Stimulated activated naive CD8-positive, alpha-beta T cell treated with anti-CD3 and anti-CD28 coated beads, Interleukin-15, Interleukin-2, amounts not matched to agents 100 ng/mL and 50 ng/mL, for 24 hours (primary cell): ENCODE results near the gene FAM25G.
"Not testable (repeated sequence)": the region's sequence is repeated elsewhere in the genome, so short reads cannot be mapped to it uniquely, and the experiment has no call there.

Experiments
- H3K27ac Mint-ChIP-seq: one replicate; pipeline ENCODE4 v1.8.0; 2021; ENCODE audit warnings: mild to moderate bottlenecking, mixed read lengths
- H3K27me3 Mint-ChIP-seq: one replicate; pipeline ENCODE4 v1.8.0; 2021; ENCODE audit warnings: mixed read lengths
- H3K36me3 Mint-ChIP-seq: one replicate; pipeline ENCODE4 v1.8.0; 2021; ENCODE audit warnings: low read depth, mixed read lengths
- H3K4me1 Mint-ChIP-seq: one replicate; pipeline ENCODE4 v1.8.0; 2021; ENCODE audit warnings: low read depth, mixed read lengths
- H3K4me3 Mint-ChIP-seq: one replicate; pipeline ENCODE4 v1.8.0; 2021; ENCODE audit warnings: mild to moderate bottlenecking, mixed read lengths
- H3K9me3 Mint-ChIP-seq: one replicate; pipeline ENCODE4 v1.8.0; 2021; ENCODE audit warnings: mixed read lengths

Gene FAM25G

DNA sequence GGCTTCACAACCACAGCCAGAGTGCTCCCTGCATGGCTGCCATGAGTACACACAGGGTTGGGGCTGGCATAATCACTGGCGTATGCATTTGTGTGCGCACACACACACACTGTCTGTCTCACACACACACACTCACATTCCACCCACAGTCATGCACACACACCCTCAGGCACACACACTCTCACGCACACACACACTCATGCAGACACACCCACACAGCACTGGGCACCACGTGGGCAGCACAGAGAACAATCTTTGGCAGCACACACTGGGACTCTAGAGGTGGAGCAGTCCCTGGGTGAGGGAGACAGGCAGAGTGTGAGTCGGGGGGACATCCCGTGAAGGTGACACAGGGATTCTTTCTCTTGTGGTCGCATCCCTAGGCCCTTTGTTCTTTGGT lies 18.0 kb downstream of the FAM25G start:
- not testable (repeated sequence) for H3K36me3 Mint-ChIP-seq, H3K9me3 Mint-ChIP-seq, H3K4me1 Mint-ChIP-seq, H3K27ac Mint-ChIP-seq, H3K4me3 Mint-ChIP-seq, H3K27me3 Mint-ChIP-seq

DNA sequence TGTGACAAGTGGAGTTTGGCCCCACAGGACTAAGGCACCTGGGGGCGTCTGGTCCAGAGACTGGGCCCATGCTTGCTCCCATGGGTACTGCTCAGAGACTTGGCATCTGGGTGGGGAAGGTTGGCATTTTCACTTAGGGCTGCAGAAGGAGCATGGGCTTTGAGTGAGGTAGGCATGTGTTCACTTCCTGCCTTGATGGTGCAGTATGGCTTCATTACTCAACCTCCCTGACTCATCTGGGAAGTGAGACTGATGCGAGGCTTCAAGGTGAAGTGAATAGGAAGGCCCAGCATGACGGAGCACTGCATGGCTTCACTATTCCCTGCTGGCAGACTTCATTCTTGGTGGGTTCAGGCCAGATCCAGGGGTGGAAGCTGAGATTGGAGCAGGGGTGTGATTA lies 18.9 kb downstream of the FAM25G start:
- H3K9me3 Mint-ChIP-seq, H3K4me3 Mint-ChIP-seq, H3K36me3 Mint-ChIP-seq, H3K4me1 Mint-ChIP-seq, H3K27ac Mint-ChIP-seq, H3K27me3 Mint-ChIP-seq: not testable (repeated sequence)

DNA sequence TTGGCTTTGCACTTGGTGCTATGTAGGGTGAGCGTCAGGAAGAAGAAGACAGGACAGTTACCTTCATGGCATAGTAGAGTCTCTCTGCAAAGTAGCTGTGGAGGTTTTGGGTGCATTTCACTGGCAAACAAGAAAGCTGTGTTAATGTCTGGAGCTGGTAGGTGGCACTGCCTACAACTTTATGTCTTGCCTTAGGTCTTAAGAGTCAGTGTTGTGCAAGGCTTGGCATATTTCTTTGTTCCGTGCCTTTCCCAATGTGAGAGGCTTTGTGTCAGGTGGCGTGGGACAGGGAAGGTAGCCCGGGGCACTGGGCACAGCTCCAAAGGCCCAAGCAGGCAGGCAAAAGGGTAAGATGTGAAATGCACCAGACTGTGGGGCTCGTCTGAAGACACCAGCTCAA lies 19.4 kb downstream of the FAM25G start:
- not testable (repeated sequence) for H3K27ac Mint-ChIP-seq, H3K36me3 Mint-ChIP-seq, H3K4me3 Mint-ChIP-seq, H3K4me1 Mint-ChIP-seq, H3K27me3 Mint-ChIP-seq, H3K9me3 Mint-ChIP-seq

DNA sequence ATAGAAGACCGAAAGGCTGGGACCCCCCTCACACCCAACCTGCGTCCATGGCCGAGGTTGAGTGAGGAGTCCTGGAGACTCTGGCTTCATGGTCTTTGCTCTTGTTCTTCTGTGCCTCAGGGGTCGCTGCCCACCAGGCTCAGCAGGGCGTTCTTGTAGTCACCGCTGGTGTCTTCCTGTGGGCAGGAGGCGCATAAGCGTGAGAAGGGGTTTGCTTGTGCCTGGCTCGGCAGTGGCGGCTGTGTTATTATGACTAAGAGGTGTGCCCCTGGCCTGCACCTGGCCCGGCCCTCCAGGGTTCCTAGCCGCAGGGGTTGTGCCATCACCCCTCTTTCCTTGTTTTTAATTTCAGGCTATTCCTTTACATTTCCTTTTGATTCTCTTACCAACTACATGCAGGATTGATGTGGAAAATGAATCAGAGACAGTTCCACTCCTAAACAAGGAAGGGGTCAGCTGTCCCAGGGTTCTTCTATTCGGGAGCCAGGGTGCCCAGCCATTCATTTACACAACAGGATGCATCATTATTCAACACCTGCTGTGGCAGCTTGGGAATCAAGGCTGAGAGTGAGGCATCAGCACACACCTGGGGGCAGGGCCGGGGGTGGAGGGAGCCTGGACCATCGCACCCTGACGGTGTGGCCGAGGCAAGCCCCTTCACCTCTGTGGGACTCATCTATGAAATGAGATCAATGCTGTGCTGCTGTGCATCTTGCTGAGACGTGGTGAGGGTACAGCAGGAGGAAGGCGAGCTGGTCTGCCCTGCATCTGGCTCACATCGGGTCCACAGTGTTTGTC lies 22.6 kb downstream of the FAM25G start:
- not testable (repeated sequence) for H3K36me3 Mint-ChIP-seq, H3K4me1 Mint-ChIP-seq, H3K27ac Mint-ChIP-seq, H3K27me3 Mint-ChIP-seq, H3K9me3 Mint-ChIP-seq, H3K4me3 Mint-ChIP-seq

DNA sequence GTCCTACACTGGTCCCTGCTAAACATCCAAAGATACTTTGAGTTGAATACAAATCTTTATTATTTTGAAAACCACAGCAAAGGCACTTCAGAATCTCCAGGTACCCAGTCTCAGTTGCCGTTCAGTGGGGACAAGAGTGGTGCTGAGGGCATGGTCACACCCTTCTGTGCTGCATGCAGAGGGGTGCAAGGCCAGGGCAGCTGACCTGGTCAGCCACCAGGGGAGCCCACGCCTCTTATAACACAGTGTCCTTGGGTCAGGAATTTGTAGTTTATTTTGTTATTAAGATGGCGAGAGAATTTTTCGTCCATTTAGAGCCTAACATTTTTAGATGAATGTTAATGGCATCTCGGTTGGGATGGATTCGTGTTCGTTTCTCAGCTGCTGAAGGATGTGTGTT lies 23.5 kb downstream of the FAM25G start:
- not testable (repeated sequence) for H3K9me3 Mint-ChIP-seq, H3K4me3 Mint-ChIP-seq, H3K27ac Mint-ChIP-seq, H3K27me3 Mint-ChIP-seq, H3K4me1 Mint-ChIP-seq, H3K36me3 Mint-ChIP-seq

DNA sequence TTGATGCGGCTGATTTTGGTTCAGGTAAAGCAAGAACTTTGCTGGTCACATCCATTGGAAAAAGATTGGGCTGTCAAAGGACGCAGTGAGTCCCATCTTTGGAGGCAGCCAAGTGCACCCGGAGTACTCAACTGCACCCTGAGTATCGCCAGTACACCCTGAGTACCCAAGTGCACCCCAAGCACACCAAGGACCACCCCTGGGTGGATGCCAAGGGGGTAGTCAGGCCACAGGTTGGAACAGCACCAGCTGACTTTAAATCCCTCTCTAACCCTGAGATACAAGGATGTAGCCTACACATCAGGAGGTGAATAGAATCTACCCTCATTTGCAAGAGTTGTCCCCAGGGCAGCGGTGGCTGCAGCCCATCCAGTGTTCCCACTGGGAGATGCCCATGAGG lies 24.0 kb downstream of the FAM25G start:
- H3K27ac Mint-ChIP-seq, H3K36me3 Mint-ChIP-seq, H3K4me3 Mint-ChIP-seq, H3K9me3 Mint-ChIP-seq, H3K4me1 Mint-ChIP-seq, H3K27me3 Mint-ChIP-seq: not testable (repeated sequence)

DNA sequence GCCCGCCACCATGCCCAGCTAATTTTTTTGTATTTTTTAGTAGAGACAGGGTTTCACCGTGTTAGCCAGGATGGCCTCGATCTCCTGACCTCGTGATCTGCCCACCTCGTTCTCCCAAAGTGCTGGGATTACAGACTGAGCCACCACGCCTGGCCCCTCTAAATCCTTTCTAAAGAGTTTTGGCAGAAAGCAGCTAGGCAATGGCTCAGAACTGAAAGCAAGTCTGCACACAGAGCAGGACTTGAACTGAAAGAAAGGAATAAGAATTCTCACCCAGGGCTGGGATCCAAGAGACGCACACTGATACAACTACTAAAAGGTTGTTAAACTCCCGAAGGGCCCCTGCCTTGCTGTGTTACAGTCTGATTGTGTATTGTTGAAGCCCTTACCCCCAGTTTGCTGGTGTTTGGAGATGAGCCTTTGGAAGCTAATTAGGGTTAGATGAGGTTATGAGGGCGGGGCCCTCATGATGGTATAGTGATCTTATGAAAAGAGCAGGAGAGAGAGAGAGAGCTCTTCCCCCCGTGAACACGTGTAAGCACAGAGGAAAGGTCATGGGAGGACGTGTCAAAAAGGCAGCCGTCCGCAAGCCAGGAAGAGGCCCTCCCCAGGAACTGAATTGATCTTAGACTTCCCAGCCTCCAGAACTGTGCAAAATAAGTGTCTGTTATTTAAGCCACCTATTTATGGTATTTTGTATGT lies 26.1 kb downstream of the FAM25G start:
- not testable (repeated sequence) for H3K9me3 Mint-ChIP-seq, H3K4me1 Mint-ChIP-seq, H3K4me3 Mint-ChIP-seq, H3K27me3 Mint-ChIP-seq, H3K36me3 Mint-ChIP-seq, H3K27ac Mint-ChIP-seq

DNA sequence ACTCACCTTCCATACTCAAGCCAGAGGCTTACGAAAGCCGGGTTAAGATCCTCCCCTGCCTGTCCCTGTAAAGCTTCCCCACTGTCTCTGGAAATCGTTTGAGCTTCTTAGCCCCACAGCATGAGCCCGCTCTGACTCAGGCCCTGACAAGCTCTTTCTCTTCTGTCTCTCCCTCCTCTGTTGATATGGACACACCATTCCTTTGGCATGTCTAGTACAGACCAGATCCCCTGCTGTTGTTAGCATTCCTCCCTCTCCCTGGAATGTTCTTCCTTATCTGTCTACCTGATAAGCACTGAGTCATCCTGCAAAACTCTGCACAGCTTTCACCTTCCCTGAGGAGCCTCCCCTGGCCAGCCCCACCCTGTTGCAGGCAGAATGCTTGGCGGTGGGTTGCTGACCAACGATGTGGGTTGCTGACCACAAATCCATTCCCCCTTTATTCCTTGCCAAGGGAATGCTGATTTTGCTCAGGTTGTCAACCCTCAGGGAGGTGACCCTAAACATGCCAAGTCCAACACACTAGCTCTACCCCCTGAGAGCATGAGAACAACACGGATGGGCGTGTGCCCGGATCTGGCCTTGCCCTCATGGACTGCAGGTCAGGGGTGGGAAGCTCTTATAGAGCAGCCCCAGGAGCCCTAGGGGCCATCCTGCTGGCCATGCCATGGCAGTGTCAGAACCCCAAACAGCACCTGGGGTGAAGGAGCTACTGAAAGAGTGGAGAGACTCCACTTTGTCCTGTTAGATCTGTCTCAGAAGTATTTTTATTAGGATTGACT lies 28.7 kb downstream of the FAM25G start:
- not testable (repeated sequence) for H3K4me3 Mint-ChIP-seq, H3K4me1 Mint-ChIP-seq, H3K9me3 Mint-ChIP-seq, H3K36me3 Mint-ChIP-seq, H3K27ac Mint-ChIP-seq, H3K27me3 Mint-ChIP-seq

DNA sequence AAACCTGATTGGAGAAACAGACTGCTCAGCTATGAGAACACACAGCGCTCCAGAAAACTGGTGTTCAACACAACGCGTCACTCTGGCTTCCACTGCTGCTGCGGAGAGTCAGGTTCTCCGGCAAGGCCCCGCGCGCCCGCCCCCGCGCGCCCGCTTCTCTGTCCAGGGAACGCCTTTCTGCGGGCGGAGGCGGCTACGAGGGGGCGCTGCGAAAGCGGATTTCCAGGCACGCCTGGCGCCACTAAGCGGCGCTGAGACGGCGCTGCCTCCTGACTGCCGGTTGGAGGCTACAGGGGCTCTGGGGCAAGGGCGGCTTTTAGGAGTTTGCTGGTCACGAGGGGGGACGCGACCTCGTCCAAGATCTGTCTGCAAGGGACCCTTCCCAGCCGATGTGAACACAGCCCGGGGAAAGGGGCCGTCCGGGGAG lies 30.2 kb downstream of the FAM25G start:
- not testable (repeated sequence) for H3K36me3 Mint-ChIP-seq, H3K27me3 Mint-ChIP-seq, H3K9me3 Mint-ChIP-seq, H3K4me1 Mint-ChIP-seq, H3K27ac Mint-ChIP-seq, H3K4me3 Mint-ChIP-seq

DNA sequence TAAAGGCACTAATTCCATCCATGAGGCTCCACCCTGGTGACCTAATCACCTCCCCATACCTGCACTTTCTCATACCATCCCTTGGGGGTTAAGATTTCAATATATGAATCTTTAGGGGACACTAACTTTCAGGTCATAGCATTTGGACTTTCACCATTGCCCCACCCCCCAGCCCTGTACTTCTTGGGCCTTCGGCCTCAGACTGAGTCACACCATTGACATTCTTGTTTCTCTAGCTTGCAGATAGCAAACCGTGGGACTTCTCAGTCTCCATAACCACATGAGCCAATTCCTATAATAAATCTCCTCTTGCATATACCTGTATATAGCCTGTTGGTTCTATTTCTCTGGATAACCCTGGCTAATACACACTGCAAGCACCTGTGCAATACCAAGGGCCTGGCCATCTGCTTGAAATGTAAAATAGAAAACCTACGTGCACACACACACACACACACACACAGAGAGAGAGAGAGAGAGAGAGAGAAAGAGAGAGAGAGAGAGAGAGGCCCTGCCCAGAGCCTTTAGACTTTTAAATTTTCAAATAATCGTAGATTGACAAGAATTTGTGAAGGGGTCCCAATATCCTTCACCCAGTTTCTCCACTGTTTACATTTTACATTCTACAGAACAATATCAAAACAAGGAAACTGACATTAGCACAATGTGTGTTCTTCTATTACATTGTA lies 32.9 kb downstream of the FAM25G start:
- H3K27me3 Mint-ChIP-seq, result peaks cover 7% of the 10 kb centered on the region
- H3K4me3 Mint-ChIP-seq, result no peak overlapping the region
- no peak overlapping the region for H3K27ac Mint-ChIP-seq
- peaks cover 3% of the 10 kb centered on the region for H3K4me1 Mint-ChIP-seq
- no peaks in the 10 kb centered on the region for H3K9me3 Mint-ChIP-seq
- no peaks in the 10 kb centered on the region for H3K36me3 Mint-ChIP-seq

DNA sequence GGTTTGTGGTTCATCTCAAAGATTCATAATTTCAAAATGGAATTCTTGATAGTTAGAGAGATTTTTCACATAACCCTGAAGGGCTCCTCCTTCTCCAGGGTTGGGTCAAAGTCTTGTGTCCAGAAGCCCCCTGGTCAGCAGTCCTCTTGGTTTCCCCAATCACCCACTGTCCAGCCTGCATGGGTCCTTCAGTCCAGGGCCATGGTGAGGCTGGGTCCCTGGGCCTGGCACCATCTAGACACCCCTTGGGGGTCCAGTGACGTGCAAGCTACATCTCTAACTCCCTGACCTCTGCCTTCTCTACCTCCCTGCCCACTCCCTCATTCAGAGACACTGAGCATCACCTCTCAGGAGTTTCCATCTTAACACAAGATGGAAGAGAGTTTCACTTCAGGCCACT lies 33.7 kb downstream of the FAM25G start:
- Mint-ChIP-seq H3K4me1 (peaks cover 3% of the 10 kb centered on the region), H3K9me3 (no peaks in the 10 kb centered on the region), H3K27ac (no peak overlapping the region), H3K36me3 (no peaks in the 10 kb centered on the region), H3K4me3 (no peak overlapping the region), H3K27me3 (peaks cover 11% of the 10 kb centered on the region)

DNA sequence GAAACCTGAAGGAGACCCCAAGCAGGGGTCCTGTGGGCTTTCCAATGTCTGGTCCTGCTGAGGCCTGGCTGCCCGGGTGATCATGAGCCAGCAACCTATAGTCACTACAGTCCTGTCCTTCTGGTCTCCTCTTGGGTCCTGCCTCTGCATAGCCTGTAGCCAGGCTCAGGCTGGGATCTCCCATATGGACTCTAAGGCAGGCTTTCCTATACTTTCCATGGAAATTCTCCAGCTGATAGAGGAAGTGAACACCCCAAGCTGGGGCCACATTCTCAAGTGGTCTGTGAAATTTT lies 34.0 kb downstream of the FAM25G start:
- peaks cover 3% of the 10 kb centered on the region for H3K4me1 Mint-ChIP-seq
- H3K27me3 Mint-ChIP-seq, result peaks cover 11% of the 10 kb centered on the region
- no peak overlapping the region for H3K27ac Mint-ChIP-seq
- no peaks in the 10 kb centered on the region for H3K36me3 Mint-ChIP-seq
- H3K4me3 Mint-ChIP-seq, result no peak overlapping the region
- H3K9me3 Mint-ChIP-seq, result no peaks in the 10 kb centered on the region

DNA sequence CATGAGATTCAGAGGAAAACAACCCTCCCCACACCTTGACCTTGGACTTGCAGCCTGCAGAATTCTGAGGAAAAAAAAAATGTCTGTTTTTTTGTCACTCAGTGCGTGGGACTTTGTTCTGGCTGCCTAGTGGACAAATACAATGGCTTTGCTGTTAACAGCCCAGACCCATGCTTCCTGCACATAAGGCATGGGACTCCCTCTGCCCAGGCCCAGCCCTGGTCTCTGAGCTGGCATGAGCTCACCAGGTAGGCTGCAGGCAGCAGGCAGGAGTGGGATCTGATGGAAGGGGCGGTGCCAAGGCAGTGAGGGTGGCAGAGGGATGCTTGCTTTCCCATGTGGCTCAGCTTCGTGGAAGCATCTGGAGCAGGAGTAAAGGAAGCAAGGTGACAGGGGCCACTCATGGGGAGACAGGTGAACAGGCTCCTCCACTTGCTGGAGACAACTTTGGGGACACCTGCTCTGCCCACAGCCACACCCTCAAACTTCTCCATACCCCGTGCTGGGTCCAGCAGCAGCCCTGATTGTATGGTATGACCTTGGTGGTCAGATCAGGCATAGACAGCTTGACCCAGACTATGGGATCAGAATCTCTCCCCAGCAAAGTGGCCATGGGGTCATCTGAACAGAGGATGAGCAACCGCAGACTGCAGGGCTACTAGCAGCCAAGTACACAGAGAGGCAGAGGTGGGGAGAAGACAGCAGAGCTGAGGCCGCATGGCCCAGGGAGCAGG lies 34.5 kb downstream of the FAM25G start:
- no peak overlapping the region for H3K27ac Mint-ChIP-seq
- no peaks in the 10 kb centered on the region for H3K36me3 Mint-ChIP-seq
- peaks cover 11% of the 10 kb centered on the region for H3K27me3 Mint-ChIP-seq
- H3K4me1 Mint-ChIP-seq, result peaks cover 3% of the 10 kb centered on the region
- H3K9me3 Mint-ChIP-seq, result no peaks in the 10 kb centered on the region
- H3K4me3 Mint-ChIP-seq, result no peak overlapping the region

DNA sequence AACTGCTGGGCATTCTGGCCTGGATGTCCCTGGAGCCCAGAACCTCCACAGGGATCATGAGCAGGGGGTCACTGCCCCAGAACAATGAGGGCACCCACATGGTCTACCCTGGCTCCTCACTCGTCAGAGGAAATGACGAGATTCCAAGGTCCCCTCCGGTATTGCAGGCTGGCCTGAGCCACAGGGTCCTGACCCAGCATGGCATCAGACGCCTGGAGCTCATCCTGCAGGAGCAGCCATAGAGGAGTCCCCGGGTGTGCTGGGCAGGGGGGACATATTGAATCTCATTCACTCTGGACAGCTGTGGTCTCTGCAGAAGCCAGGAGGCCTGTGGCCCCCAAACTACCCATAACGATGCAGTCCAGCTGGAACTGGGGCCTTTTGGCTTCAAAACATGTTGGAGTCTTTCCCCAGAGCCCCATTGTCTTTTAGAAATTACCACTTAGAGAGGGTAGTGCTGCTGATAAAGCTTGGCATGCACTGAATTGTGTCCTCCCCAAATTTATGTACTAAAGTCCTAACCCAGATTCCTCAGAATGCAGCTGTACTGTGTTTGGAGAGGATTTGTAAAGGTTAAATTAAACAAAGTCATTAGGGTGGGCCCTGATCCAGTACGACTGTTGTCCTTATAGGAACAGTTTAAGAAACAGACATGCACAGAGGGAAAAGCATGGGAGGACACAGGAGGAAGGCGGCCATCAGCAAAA lies 35.3 kb downstream of the FAM25G start:
- Mint-ChIP-seq H3K9me3 (no peaks in the 10 kb centered on the region), H3K4me1 (peaks cover 3% of the 10 kb centered on the region), H3K27ac (no peak overlapping the region), H3K4me3 (no peak overlapping the region), H3K27me3 (peaks cover 11% of the 10 kb centered on the region), H3K36me3 (no peaks in the 10 kb centered on the region)
